GM23248 (cell line): Measurements from ENCODE around the gene NEDD4L.

Source experiments
- EZH2 ChIP-seq: fragments of 200-600 bp; sonication (generic); IDR thresholded peaks from 2 replicates; pipeline ENCODE4 v1.6.1; 2018; ENCODE audit warnings: antibody characterized with exemption, mild to moderate bottlenecking; ENCODE audit not compliant: insufficient read depth, poor library complexity, severe bottlenecking
- EZH2phosphoT487 ChIP-seq: fragments of 200-600 bp; sonication (generic); IDR thresholded peaks from 2 replicates; pipeline ENCODE4 v1.6.1; 2018; ENCODE audit warnings: antibody characterized with exemption, moderate library complexity, mild to moderate bottlenecking, low read depth; ENCODE audit not compliant: insufficient read depth

GRCh38 chr18:58362829-58363271, 318.8 kb downstream of the NEDD4L start:
- TF ChIP-seq EZH2: no peak
- no peak for TF ChIP-seq EZH2phosphoT487
